Panc1 (cell line): Measurements from ENCODE around the gene PAK4. TPM values are rescaled to one million over a fixed set of nuclear protein-coding genes. Genes with fewer than 3 reads are reported as not detected.

ENCODE experiments used
- ATAC-seq: fragments of 200-7000 bp; cut with Tn5 transposase; 2 replicates; pipeline ENCODE4 v1.9.1; 2020; ENCODE audit warnings: mild to moderate bottlenecking, moderate library complexity
- BruUV-seq: library from RNA; stranded (reverse); fragments of 400-500 nt; replicated peaks from 2 replicates; lab custom pipeline; 2021; lab: Mats Ljungman, UMichigan
- CTCF ChIA-PET: fragments of 300-600 bp; sonication (Branson Sonifier 250); formaldehyde crosslinking; loops from one replicate; lab custom pipeline; 2022; ENCODE audit warnings: antibody characterized with exemption; lab: Charles Lee
- POLR2A ChIA-PET: fragments of 300-600 bp; sonication (Branson Sonifier 250); formaldehyde crosslinking; loops from one replicate; lab custom pipeline; 2022; ENCODE audit warnings: antibody characterized with exemption; lab: Charles Lee
- DNase-seq: peaks from one replicate; pipeline ENCODE4 v3.0.0-alpha.2; 2010; ENCODE audit warnings: low read depth, low spot score
- H3K27ac ChIP-seq: 2 replicates; pipeline ENCODE4 v1.5.1; 2011; ENCODE audit warnings: mild to moderate bottlenecking, low read length, inconsistent platforms
- H3K27me3 ChIP-seq: fragments of 200-500 bp; sonication (Bioruptor generic); 2 replicates; pipeline ENCODE4 v1.6.0; 2014; ENCODE audit warnings: low read length, inconsistent platforms; ENCODE audit not compliant: control insufficient read depth, insufficient read depth
- H3K36me3 ChIP-seq: fragments of 200-500 bp; sonication (Bioruptor generic); 2 replicates; pipeline ENCODE4 v1.5.1; 2014; ENCODE audit warnings: inconsistent platforms, mild to moderate bottlenecking, low read length, moderate library complexity; ENCODE audit not compliant: control insufficient read depth, insufficient read depth
- H3K4me1 ChIP-seq: 2 replicates; pipeline ENCODE4 v1.5.1; 2011; ENCODE audit warnings: inconsistent platforms, mild to moderate bottlenecking, low read length, moderate library complexity; ENCODE audit not compliant: control insufficient read depth, insufficient read depth
- H3K4me3 ChIP-seq, 2 experiments: 2 replicates each; pipeline ENCODE4 v1.5.1; 2011 to 2012; ENCODE audit warnings: low read depth in 2 of 2, low read length in 2 of 2, mild to moderate bottlenecking in 2 of 2, inconsistent platforms in 1 of 2, moderate library complexity in 1 of 2
- H3K9me3 ChIP-seq: fragments of 200-500 bp; sonication (Bioruptor generic); 2 replicates; pipeline ENCODE4 v1.5.1; 2014; ENCODE audit warnings: low read depth, mild to moderate bottlenecking, inconsistent platforms, low read length, moderate library complexity; ENCODE audit not compliant: control insufficient read depth, insufficient read depth
- CTCF ChIP-seq: fragments of 450-650 bp; IDR thresholded peaks from 2 replicates; pipeline ENCODE4 v1.5.1; 2017; ENCODE audit warnings: mild to moderate bottlenecking
- POLR2AphosphoS5 ChIP-seq: IDR thresholded peaks from 2 replicates; pipeline ENCODE4 v1.6.1; 2012; ENCODE audit warnings: mild to moderate bottlenecking, low read depth, low read length, moderate library complexity
- REST ChIP-seq, 2 experiments: IDR thresholded peaks; 2 replicates each; pipeline ENCODE4 v1.6.1; 2011 to 2012; ENCODE audit warnings: low read depth in 2 of 2, control low read depth in 1 of 2, low read length in 1 of 2, mild to moderate bottlenecking in 1 of 2, moderate library complexity in 1 of 2; ENCODE audit not compliant: insufficient read depth in 1 of 2
- SIN3A ChIP-seq: IDR thresholded peaks from 2 replicates; pipeline ENCODE4 v1.6.1; 2012; ENCODE audit warnings: low read depth, mild to moderate bottlenecking, low read length, moderate library complexity, borderline replicate concordance; ENCODE audit not compliant: insufficient read depth
- TCF7L2 ChIP-seq: IDR thresholded peaks from 2 replicates; pipeline ENCODE4 v1.6.1; 2011; ENCODE audit warnings: mild to moderate bottlenecking, low read depth, low read length, inconsistent platforms
- in situ Hi-C: cut with HindIII; loops from 2 replicates; pipeline ENCODE4 v1.10.0; 2016; ENCODE audit warnings: low sequenced_read_pairs, low pct_unique_long_range_greater_than_20kb
- intact Hi-C: fragments of 100-400 bp; cut with micrococcal nuclease; formaldehyde crosslinking; loops from one replicate; pipeline ENCODE4 v1.10.0; 2022; ENCODE audit not compliant: unreplicated experiment
- total RNA-seq: library from RNA; stranded (reverse); gene quantifications from one replicate; pipeline ENCODE4 v1.2.1, GENCODE V29; 2021; ENCODE audit not compliant: unreplicated experiment

PAK4 gene
- total RNA-seq, 1 experiment from 2014 or later, result 311 TPM

GRCh38 chr19:39148939-39149529 is 23.4 kb downstream of the PAK4 start:
- BruUV-seq, result TSS peak; percentile 56
- intact Hi-C loops (no loop called here), in situ Hi-C loops (no loop called here)
- Histone ChIP-seq H3K27me3 (no peaks in the 10 kb centered on the region), H3K36me3 (no peaks in the 10 kb centered on the region), H3K9me3 (no peaks in the 10 kb centered on the region), H3K27ac (no peak overlapping the region), H3K4me1 (peaks cover 19% of the 10 kb centered on the region), H3K4me3 (no peak overlapping the region)
- DNase-seq (no peak), ATAC-seq (no peak)
- CTCF ChIA-PET, result interaction anchor here (1.1 kb wide), 1 partner anchor 26 kb away, joined by 4 read pairs; no protein-coding TSS in a partner anchor
- POLR2A ChIA-PET, result interaction anchor here (1.4 kb wide), 1 partner anchor 16 kb away, joined by 5 read pairs; no protein-coding TSS in a partner anchor
- no peak for TF ChIP-seq REST (IDR thresholded peaks at IDR 0.05; ENCODE audit: insufficient read depth in 1 of 2, low read depth in 2 of 2, low read length in 1 of 2)
- no peak for TF ChIP-seq POLR2AphosphoS5
- no peak for TF ChIP-seq SIN3A
- TF ChIP-seq TCF7L2, result no peak
- no peak for TF ChIP-seq CTCF

GRCh38 chr19:39150235-39150634 is 24.6 kb downstream of the PAK4 start:
- peaks cover 19% of the 10 kb centered on the region for H3K4me1 ChIP-seq
- no peaks in the 10 kb centered on the region for H3K36me3 ChIP-seq
- POLR2A ChIA-PET, result interaction anchor here (0.6 to 1.4 kb wide), 4 partner anchors 17 to 181 kb away, joined by 3 to 7 read pairs (median 6); no protein-coding TSS in a partner anchor
- H3K27ac ChIP-seq, result no peak overlapping the region
- no peak for ATAC-seq
- H3K4me3 ChIP-seq, result no peak overlapping the region
- CTCF ChIA-PET, result interaction anchor here (1.0 to 1.1 kb wide), 2 partner anchors 10 to 27 kb away, joined by 3 to 4 read pairs; no protein-coding TSS in a partner anchor
- no peaks in the 10 kb centered on the region for H3K9me3 ChIP-seq
- DNase-seq, result no peak
- no peaks in the 10 kb centered on the region for H3K27me3 ChIP-seq
- TF ChIP-seq CTCF, result no peak
- no peak for TF ChIP-seq REST (IDR thresholded peaks at IDR 0.05; ENCODE audit: insufficient read depth in 1 of 2, low read depth in 2 of 2, low read length in 1 of 2)
- no peak for TF ChIP-seq POLR2AphosphoS5
- TF ChIP-seq SIN3A, result no peak
- TF ChIP-seq TCF7L2, result no peak
- BruUV-seq, result no TSS peak
- intact Hi-C loops (no loop called here), in situ Hi-C loops (no loop called here)
